BLaER1 treated with 17β-estradiol and CSF1 and Interleukin-3, amounts not matched to agents 10 nM and 100 nM (cell line): ENCODE measurements around the gene SEC63.

Source experiments
- H3K27ac ChIP-seq, 11 experiments: shearing (Covaris generic); formaldehyde crosslinking; 2 replicates each; pipeline ENCODE4 v1.8.1; 2022
- H3K27me3 ChIP-seq, 11 experiments: shearing (Covaris generic); formaldehyde crosslinking; 2 replicates each; pipeline ENCODE4 v1.8.1; 2022
- H3K36me3 ChIP-seq, 11 experiments: shearing (Covaris generic); formaldehyde crosslinking; 2 replicates each; pipeline ENCODE4 v1.8.1; 2022
- H3K4me1 ChIP-seq, 10 experiments: shearing (Covaris generic); formaldehyde crosslinking; 2 replicates each; pipeline ENCODE4 v1.8.1; 2022
- H3K4me2 ChIP-seq, 11 experiments: shearing (Covaris generic); formaldehyde crosslinking; 2 replicates each; pipeline ENCODE4 v1.8.1; 2022
- H3K4me3 ChIP-seq, 10 experiments: shearing (Covaris generic); formaldehyde crosslinking; 2 replicates each; pipeline ENCODE4 v1.8.1; 2022
- H3K9ac ChIP-seq, 11 experiments: shearing (Covaris generic); formaldehyde crosslinking; 2 replicates each; pipeline ENCODE4 v1.8.1; 2022
- H3K9me3 ChIP-seq, 11 experiments: shearing (Covaris generic); formaldehyde crosslinking; replicated peaks in 1 of 11; 2 replicates each; pipeline ENCODE4 v1.8.1; 2022
- H4K20me1 ChIP-seq, 11 experiments: shearing (Covaris generic); formaldehyde crosslinking; 2 replicates each; pipeline ENCODE4 v1.8.1; 2022
- Cebpa-rat ChIP-seq, 11 experiments: shearing (Covaris generic); IDR thresholded peaks; 2 replicates each; pipeline ENCODE4 v1.8.1; 2022

SEC63 gene

DNA sequence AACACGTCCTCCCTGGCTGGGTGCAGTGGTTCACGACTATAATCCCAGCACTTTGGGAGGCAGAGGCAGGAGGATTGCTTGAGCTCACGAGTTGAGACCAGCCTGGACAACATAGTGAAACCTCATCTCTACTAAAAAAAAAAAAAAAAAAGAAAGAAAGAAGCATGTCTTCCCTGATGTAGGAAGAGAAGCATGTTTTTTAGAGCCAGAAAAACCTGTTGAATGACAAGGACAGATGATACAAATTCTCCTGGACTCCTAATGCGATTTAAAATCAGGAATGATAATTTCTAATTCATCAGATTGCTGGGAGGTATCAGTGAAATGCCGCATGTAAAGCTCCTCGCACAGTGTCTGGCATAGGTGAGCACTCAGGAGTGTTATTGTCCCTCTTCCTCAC is 23.7 kb upstream of the SEC63 start:
- Histone ChIP-seq H3K36me3 (no peaks in the 10 kb centered on the region), H4K20me1 (no peaks in the 10 kb centered on the region)
- TF ChIP-seq Cebpa-rat (IDR thresholded peaks at IDR 0.05) = no peak

DNA sequence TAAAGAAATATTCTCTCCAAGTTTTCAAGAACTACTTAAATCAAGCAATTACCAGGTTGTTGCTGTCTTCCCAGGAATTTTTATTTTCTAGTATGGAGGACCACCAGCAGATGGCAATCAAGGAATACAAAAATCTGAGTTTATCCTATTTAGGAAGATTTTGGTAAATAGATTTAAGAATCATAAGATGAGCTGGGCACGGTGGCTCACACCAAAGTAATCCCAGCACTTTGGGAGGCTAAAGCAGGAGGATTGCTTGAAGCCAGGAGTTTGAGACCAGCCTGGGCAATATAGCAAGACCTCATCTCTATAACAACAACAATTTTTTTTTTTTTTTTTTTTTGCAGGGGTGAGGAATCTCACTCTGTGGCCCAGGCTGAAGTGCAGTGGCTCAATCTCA is 19.3 kb upstream of the SEC63 start:
- no peaks in the 10 kb centered on the region for H3K36me3 ChIP-seq

More for the DNA sequence above, 23.7 kb upstream of the SEC63 start:
- Histone ChIP-seq H3K4me3 (no peak overlapping the region), H3K4me1 (no peaks in the 10 kb centered on the region), H3K9ac (no peak overlapping the region), H3K27ac (no peak overlapping the region), H3K9me3 (peaks cover 0 to 7% (median 0%) of the 10 kb centered on the region in 11 experiments; a peak in 1 of 22 replicates), H3K4me2 (no peak overlapping the region), H3K27me3 (no peaks in the 10 kb centered on the region)

DNA sequence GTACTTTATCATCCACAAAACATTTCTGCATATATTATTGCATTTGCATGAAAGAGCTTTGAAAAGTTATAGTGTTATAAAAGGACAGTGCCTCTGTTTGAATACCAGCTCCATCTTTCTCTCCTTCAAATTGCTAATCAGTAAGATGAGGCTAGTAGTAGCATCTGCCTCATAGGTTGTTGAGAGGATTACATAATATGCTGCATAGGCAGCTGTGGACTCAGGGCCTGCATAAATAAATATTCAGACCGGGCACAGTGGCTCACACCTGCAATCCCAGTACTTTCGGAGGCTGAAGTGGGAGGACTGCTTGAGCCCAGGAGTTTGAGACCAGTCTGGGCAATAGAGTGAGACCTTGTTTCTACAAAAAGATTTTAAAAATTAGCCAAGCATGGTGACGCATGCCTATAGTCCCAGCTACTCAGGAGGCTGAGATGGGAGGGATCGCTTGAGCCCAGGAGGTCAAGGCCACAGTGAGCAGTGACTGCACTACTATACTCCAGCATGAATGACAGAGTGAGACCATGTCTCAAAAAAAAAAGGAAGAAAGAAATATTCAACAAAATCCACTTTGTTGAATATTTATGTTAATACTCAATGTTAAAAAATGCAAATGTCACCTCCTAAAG is 18.3 kb upstream of the SEC63 start:
- H3K27ac ChIP-seq = no peak overlapping the region
- no peak overlapping the region for H3K4me3 ChIP-seq
- H3K9ac ChIP-seq = no peak overlapping the region
- H3K36me3 ChIP-seq = no peaks in the 10 kb centered on the region
- H3K9me3 ChIP-seq = no peaks in the 10 kb centered on the region
- H4K20me1 ChIP-seq = no peaks in the 10 kb centered on the region
- no peaks in the 10 kb centered on the region for H3K27me3 ChIP-seq
- TF ChIP-seq Cebpa-rat (IDR thresholded peaks at IDR 0.05) = no peak
- no peaks in the 10 kb centered on the region for H3K4me1 ChIP-seq
- no peak overlapping the region for H3K4me2 ChIP-seq

More for the DNA sequence above, 19.3 kb upstream of the SEC63 start:
- H3K27ac ChIP-seq = no peak overlapping the region
- H3K4me3 ChIP-seq = no peak overlapping the region
- H3K9ac ChIP-seq = no peak overlapping the region
- no peaks in the 10 kb centered on the region for H3K27me3 ChIP-seq
- H3K4me2 ChIP-seq = no peak overlapping the region
- no peak for TF ChIP-seq Cebpa-rat (IDR thresholded peaks at IDR 0.05)
- no peaks in the 10 kb centered on the region for H3K9me3 ChIP-seq
- no peaks in the 10 kb centered on the region for H4K20me1 ChIP-seq
- H3K4me1 ChIP-seq = no peaks in the 10 kb centered on the region

DNA sequence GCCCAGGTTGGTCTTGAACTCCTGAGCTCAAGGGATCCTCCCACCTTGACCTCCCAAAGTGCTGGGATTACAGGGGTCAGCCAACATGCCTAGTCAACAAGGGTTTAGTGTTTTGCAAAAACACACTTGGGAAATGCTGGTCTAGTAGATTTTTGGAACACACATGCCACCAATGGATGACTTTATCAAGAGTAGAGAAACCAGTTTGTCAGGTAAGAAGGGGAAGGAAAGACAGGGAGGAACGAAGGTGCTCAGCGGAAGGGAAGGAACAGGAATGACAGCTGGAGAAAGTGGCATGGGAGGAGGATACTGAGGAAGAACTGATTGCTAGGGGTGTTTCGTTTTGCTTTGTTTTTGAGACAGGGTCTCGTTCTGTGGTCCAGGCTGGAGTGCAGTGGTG is 15.6 kb upstream of the SEC63 start:
- Histone ChIP-seq H3K9me3 (no peaks in the 10 kb centered on the region), H4K20me1 (no peaks in the 10 kb centered on the region), H3K27me3 (no peaks in the 10 kb centered on the region), H3K4me2 (no peak overlapping the region), H3K27ac (no peak overlapping the region), H3K36me3 (no peaks in the 10 kb centered on the region), H3K4me3 (no peak overlapping the region), H3K9ac (no peak overlapping the region), H3K4me1 (no peaks in the 10 kb centered on the region)
- no peak for TF ChIP-seq Cebpa-rat (IDR thresholded peaks at IDR 0.05)

DNA sequence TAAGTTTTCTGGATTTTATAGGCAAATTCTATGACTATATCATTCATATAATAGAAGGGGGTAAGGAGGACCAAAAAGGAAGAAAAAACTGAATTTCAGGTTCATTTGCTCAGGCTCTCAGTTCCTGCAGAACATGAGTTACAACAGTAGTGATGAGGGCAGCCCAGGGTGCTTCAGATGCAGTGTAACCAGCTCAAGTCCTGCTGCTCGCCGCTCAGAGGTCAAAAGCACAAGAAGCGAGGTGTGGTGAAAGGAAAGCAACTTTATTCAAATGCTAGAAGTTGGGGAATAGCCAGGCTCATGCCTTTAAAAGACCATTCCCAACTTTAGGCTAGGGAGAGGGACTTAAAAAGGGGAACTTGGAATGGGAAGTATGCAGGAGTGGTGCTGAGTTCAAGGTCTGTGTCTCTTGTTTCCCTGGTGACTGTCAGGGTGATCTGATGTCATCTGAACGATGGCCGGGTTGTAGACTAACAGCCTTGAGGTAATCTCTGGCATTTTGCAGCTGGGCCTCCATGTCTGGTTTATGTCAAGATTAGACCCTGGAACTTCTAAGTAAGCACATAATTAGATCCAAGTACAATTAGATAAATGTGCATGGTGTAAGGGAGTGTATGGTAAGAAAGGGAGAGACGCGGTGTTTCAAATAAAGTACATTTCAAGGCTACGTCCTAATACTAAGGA is 14.5 kb upstream of the SEC63 start:
- Histone ChIP-seq H3K36me3 (no peaks in the 10 kb centered on the region), H3K27me3 (no peaks in the 10 kb centered on the region), H3K9ac (no peak overlapping the region), H4K20me1 (no peaks in the 10 kb centered on the region), H3K27ac (no peak overlapping the region), H3K4me2 (no peak overlapping the region), H3K4me1 (no peaks in the 10 kb centered on the region), H3K4me3 (no peak overlapping the region), H3K9me3 (no peaks in the 10 kb centered on the region)
- TF ChIP-seq Cebpa-rat (IDR thresholded peaks at IDR 0.05) = no peak

DNA sequence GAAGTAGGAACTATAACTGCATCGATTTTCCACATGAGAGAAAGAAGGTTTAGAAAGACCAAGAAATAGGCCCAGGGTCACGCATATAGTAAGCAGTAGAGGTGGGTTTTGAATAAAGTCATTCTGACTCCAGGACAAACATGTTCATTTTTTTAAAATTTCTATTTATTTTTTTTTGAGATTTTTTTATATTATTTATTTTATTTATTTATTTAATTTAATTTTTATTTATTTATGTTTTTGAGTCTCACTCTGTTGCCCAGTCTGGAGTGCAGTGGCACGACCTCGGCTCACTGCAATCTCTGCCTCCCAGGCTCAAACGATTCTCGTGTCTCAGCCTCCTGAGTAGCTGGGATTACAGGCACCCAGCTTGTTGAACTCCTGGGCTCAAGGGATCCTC is 13.2 kb upstream of the SEC63 start:
- no peak for TF ChIP-seq Cebpa-rat (IDR thresholded peaks at IDR 0.05)
- no peak overlapping the region for H3K27ac ChIP-seq

DNA sequence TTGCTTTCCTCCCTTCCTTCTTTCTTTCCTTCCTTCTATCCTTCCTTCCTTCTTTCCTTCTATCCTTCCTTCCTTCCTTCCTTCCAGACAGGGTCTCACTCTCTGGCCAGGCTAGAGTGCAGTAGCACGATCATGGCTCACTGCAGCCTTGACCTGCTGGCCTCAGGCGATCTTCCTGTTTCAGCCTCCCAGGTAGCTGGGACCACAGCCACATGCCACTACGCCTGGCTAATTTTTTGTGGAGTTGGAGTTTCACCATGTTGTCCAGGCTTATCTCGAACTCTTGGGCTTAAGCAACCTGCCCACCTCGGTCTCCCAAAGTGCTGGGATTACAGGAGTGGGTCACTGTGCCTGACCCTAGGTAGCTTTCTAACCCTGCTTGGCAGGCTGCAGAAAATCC is 12.2 kb upstream of the SEC63 start:
- Histone ChIP-seq H3K4me2 (no peak overlapping the region), H3K9me3 (no peaks in the 10 kb centered on the region), H3K4me1 (no peaks in the 10 kb centered on the region), H4K20me1 (no peaks in the 10 kb centered on the region), H3K27me3 (no peaks in the 10 kb centered on the region), H3K9ac (no peak overlapping the region), H3K36me3 (no peaks in the 10 kb centered on the region), H3K27ac (no peak overlapping the region), H3K4me3 (no peak overlapping the region)
- no peak for TF ChIP-seq Cebpa-rat (IDR thresholded peaks at IDR 0.05)

More for the DNA sequence above, 13.2 kb upstream of the SEC63 start:
- no peak overlapping the region for H3K9ac ChIP-seq
- no peaks in the 10 kb centered on the region for H3K9me3 ChIP-seq
- no peak overlapping the region for H3K4me3 ChIP-seq
- H3K4me1 ChIP-seq = no peaks in the 10 kb centered on the region
- H3K4me2 ChIP-seq = no peak overlapping the region
- H3K27me3 ChIP-seq = no peaks in the 10 kb centered on the region
- no peaks in the 10 kb centered on the region for H4K20me1 ChIP-seq
- H3K36me3 ChIP-seq = no peaks in the 10 kb centered on the region

DNA sequence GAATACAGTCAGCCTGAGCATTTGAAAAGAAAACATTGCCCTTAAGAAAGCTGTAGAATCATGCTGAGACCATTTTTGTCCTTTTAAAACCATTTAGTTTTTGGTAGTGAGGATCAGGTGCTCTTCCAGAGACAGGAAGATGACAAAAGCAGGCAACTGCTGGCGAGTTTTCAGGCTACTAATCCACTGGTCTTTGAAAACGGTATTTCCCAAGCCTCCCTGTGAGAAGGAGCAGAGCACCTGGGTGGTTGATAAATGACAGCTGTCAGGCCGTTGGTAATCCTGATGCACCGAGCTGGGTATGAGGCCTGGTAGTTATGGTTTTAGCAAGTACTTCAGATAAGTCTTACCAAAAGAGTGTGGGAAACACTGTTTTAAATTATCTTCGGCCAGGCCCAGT is 10.1 kb upstream of the SEC63 start:
- Histone ChIP-seq H3K27ac (no peak overlapping the region), H3K4me3 (no peak overlapping the region), H3K4me1 (peaks cover 0 to under 1% (median 0%) of the 10 kb centered on the region in 10 experiments; a peak in 2 of 20 replicates), H3K9ac (no peak overlapping the region), H3K36me3 (no peaks in the 10 kb centered on the region), H3K4me2 (no peak overlapping the region), H4K20me1 (no peaks in the 10 kb centered on the region), H3K27me3 (no peaks in the 10 kb centered on the region), H3K9me3 (no peaks in the 10 kb centered on the region)
- no peak for TF ChIP-seq Cebpa-rat (IDR thresholded peaks at IDR 0.05)

DNA sequence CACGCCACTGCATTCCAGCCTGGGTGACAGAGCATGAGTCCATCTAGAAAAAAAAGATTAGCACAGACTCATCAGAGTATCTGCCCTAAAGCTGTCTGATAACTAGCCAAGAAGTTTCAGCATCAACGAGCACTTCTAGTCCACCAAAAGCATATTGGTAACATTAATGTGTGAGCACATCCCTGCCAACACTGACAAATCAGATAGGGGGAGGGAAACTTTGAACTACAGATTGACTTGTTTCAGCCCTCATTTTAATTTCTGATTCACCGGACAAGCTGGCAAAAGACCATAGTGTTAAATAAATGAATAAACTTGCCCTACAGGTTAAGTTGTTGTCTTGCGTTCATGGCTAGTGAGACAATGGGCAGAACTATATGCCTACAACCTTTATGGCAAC is 7.7 kb upstream of the SEC63 start:
- no peaks in the 10 kb centered on the region for H3K36me3 ChIP-seq
- H3K4me1 ChIP-seq = peaks cover 0 to 8% (median 0%) of the 10 kb centered on the region in 10 experiments; a peak in 6 of 20 replicates
- no peak overlapping the region for H3K4me3 ChIP-seq
- TF ChIP-seq Cebpa-rat (IDR thresholded peaks at IDR 0.05) = no peak
- H4K20me1 ChIP-seq = no peaks in the 10 kb centered on the region
- no peak overlapping the region for H3K9ac ChIP-seq
- H3K4me2 ChIP-seq = no peak overlapping the region
- no peak overlapping the region for H3K27ac ChIP-seq
- no peaks in the 10 kb centered on the region for H3K27me3 ChIP-seq
- H3K9me3 ChIP-seq = no peaks in the 10 kb centered on the region

DNA sequence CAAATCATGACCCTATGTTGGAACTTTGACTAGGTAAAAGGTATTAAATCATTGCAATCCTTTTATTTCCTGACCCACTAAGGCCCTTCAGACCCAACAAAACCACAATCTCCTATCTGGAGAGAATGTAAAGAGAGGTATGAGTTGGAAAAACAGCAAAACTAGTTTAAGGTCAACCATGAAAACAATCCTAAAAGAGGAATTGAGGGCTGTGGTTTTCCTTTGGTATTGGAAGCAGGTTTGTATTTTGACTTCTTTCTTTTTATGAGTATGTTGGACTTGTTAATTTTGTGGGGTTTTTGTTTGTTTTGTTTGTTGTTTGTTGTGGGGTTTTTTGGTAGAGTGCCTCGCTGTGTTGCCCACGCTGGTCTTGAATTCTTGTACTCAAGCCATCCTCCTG is 4.7 kb upstream of the SEC63 start:
- Histone ChIP-seq H3K4me3 (no peak overlapping the region), H3K27me3 (no peaks in the 10 kb centered on the region), H3K9ac (no peak overlapping the region), H3K4me1 (peaks cover 12 to 21% (median 13%) of the 10 kb centered on the region in 10 experiments), H3K4me2 (peak overlapping the region in 3 of 11 experiments; percentile 15 to 29 (median 21); a peak in 3 of 22 replicates), H3K27ac (no peak overlapping the region), H3K9me3 (no peaks in the 10 kb centered on the region), H3K36me3 (no peaks in the 10 kb centered on the region), H4K20me1 (peaks cover 0 to 1% (median 0%) of the 10 kb centered on the region in 11 experiments; a peak in 2 of 22 replicates)
- no peak for TF ChIP-seq Cebpa-rat (IDR thresholded peaks at IDR 0.05)
